Activated CD8-positive, alpha-beta T cell treated with anti-CD3 and anti-CD28 coated beads, Interleukin-2, amount 10 ng/mL, durations not matched to agents 7 days and 5 days (primary cell): ENCODE results near the gene FCAR. TPM values are rescaled to one million over a fixed set of nuclear protein-coding genes. Genes with fewer than 3 reads are reported as not detected.
"Not testable (repeated sequence)": the region's sequence is repeated elsewhere in the genome, so short reads cannot be mapped to it uniquely, and the experiment has no call there.

Experiments
- ATAC-seq: fragments of 150-1000 bp; cut with Tn5 transposase; one replicate; pipeline ENCODE4 v1.10.0; 2021; ENCODE audit warnings: moderate library complexity
- CTCF ChIA-PET: fragments of 350-600 bp; sonication (Branson Sonifier 250); formaldehyde crosslinking; loops from one replicate; lab custom pipeline; 2021; ENCODE audit warnings: antibody characterized with exemption; lab: Charles Lee
- POLR2A ChIA-PET: fragments of 350-600 bp; sonication (Branson Sonifier 250); formaldehyde crosslinking; loops from one replicate; lab custom pipeline; 2021; ENCODE audit warnings: antibody characterized with exemption; lab: Charles Lee
- DNase-seq: peaks from one replicate; pipeline ENCODE4 v3.0.0-alpha.2; 2020
- H3K27ac Mint-ChIP-seq: one replicate; pipeline ENCODE4 v1.8.0; 2021; ENCODE audit warnings: mild to moderate bottlenecking, mixed read lengths
- H3K27me3 Mint-ChIP-seq: one replicate; pipeline ENCODE4 v1.8.0; 2021; ENCODE audit warnings: low read depth, mixed read lengths
- H3K36me3 Mint-ChIP-seq: one replicate; pipeline ENCODE4 v1.8.0; 2021; ENCODE audit warnings: low read depth, mixed read lengths
- H3K4me1 Mint-ChIP-seq: one replicate; pipeline ENCODE4 v1.8.0; 2021; ENCODE audit warnings: low read depth, mixed read lengths
- H3K4me3 Mint-ChIP-seq: one replicate; pipeline ENCODE4 v1.8.0; 2021; ENCODE audit warnings: mild to moderate bottlenecking, mixed read lengths
- H3K9me3 Mint-ChIP-seq: one replicate; pipeline ENCODE4 v1.8.0; 2022; ENCODE audit warnings: mixed read lengths; ENCODE audit not compliant: insufficient read depth
- total RNA-seq, 2 experiments: library from RNA; stranded (reverse); gene quantifications; one replicate each; pipeline ENCODE4 v1.2.3, GENCODE V29; 2021

The FCAR gene
- total RNA-seq, 2 experiments from 2014 or later, result not detected

- DNase-seq, CTCF ChIA-PET, H3K27me3 Mint-ChIP-seq, H3K4me1 Mint-ChIP-seq, H3K27ac Mint-ChIP-seq, H3K9me3 Mint-ChIP-seq, POLR2A ChIA-PET, H3K4me3 Mint-ChIP-seq, H3K36me3 Mint-ChIP-seq, ATAC-seq: not testable (repeated sequence)
Measured at GRCh38 chr19:54898685-54899084, 24.6 kb downstream of the FCAR start.

GRCh38 chr19:54899646-54900045, 25.6 kb downstream of the FCAR start:
- ATAC-seq, H3K36me3 Mint-ChIP-seq, H3K9me3 Mint-ChIP-seq, POLR2A ChIA-PET, CTCF ChIA-PET, H3K4me1 Mint-ChIP-seq, H3K27ac Mint-ChIP-seq, H3K27me3 Mint-ChIP-seq, DNase-seq, H3K4me3 Mint-ChIP-seq: not testable (repeated sequence)

- DNase-seq, POLR2A ChIA-PET, H3K27ac Mint-ChIP-seq, CTCF ChIA-PET, H3K36me3 Mint-ChIP-seq, H3K4me3 Mint-ChIP-seq, H3K4me1 Mint-ChIP-seq, H3K9me3 Mint-ChIP-seq, ATAC-seq: not testable (repeated sequence)
- peaks cover 13% of the 10 kb centered on the region for H3K27me3 Mint-ChIP-seq
Measured at GRCh38 chr19:54901153-54901552, 27.1 kb downstream of the FCAR start.

GRCh38 chr19:54902061-54902460, 28.0 kb downstream of the FCAR start:
- Mint-ChIP-seq H3K4me3 (no peak overlapping the region), H3K27me3 (peaks cover 11% of the 10 kb centered on the region), H3K27ac (no peak overlapping the region), H3K9me3 (no peaks in the 10 kb centered on the region), H3K36me3 (no peaks in the 10 kb centered on the region), H3K4me1 (peaks cover 6% of the 10 kb centered on the region)
- POLR2A ChIA-PET, result no interaction called here
- ATAC-seq (no peak), DNase-seq (no peak)
- CTCF ChIA-PET, result no interaction called here

- no peak for ATAC-seq
- ChIA-PET POLR2A (no interaction called here), CTCF (no interaction called here)
- peaks cover 11% of the 10 kb centered on the region for H3K27me3 Mint-ChIP-seq
- DNase-seq, result no peak
- H3K4me1 Mint-ChIP-seq, result peaks cover 6% of the 10 kb centered on the region
- no peak overlapping the region for H3K4me3 Mint-ChIP-seq
- H3K36me3 Mint-ChIP-seq, result no peaks in the 10 kb centered on the region
- H3K9me3 Mint-ChIP-seq, result no peaks in the 10 kb centered on the region
- no peak overlapping the region for H3K27ac Mint-ChIP-seq
Measured at GRCh38 chr19:54903303-54903702, 29.3 kb downstream of the FCAR start.

- CTCF ChIA-PET, H3K4me3 Mint-ChIP-seq, ATAC-seq, H3K27ac Mint-ChIP-seq, H3K36me3 Mint-ChIP-seq, H3K4me1 Mint-ChIP-seq, H3K9me3 Mint-ChIP-seq, DNase-seq, POLR2A ChIA-PET: not testable (repeated sequence)
- peaks cover 11% of the 10 kb centered on the region for H3K27me3 Mint-ChIP-seq
Measured at GRCh38 chr19:54904261-54904660, 30.2 kb downstream of the FCAR start.

- ChIA-PET POLR2A (no interaction called here), CTCF (no interaction called here)
- Mint-ChIP-seq H3K4me1 (peaks cover 6% of the 10 kb centered on the region), H3K36me3 (no peaks in the 10 kb centered on the region), H3K27ac (no peak overlapping the region), H3K4me3 (no peak overlapping the region), H3K9me3 (no peaks in the 10 kb centered on the region), H3K27me3 (peaks cover 11% of the 10 kb centered on the region)
- DNase-seq, result no peak
- no peak for ATAC-seq
Measured at GRCh38 chr19:54905421-54905802, 31.4 kb downstream of the FCAR start.

GRCh38 chr19:54905803-54906511, 31.9 kb downstream of the FCAR start, which contains the start of gene NCR1:
Gene NCR1, plus strand, starts transcription at chr19:54906148. Its CDS starts 40 bp downstream, at chr19:54906188.
- no peak within 1 kb of the TSS for H3K4me3 Mint-ChIP-seq

GRCh38 chr19:54906819-54907218, 32.8 kb downstream of the FCAR start:
- ChIA-PET POLR2A (no interaction called here), CTCF (no interaction called here)
- Mint-ChIP-seq H3K4me1 (peaks cover 6% of the 10 kb centered on the region), H3K9me3 (no peaks in the 10 kb centered on the region), H3K36me3 (no peaks in the 10 kb centered on the region), H3K27me3 (peaks cover 11% of the 10 kb centered on the region), H3K27ac (no peak overlapping the region), H3K4me3 (no peak overlapping the region)
- ATAC-seq (no peak), DNase-seq (no peak)

More at GRCh38 chr19:54905803-54906511, 31.9 kb downstream of the FCAR start, which contains the start of gene NCR1:
- peak; percentile 26 for DNase-seq
- no peaks in the 10 kb centered on the region for H3K9me3 Mint-ChIP-seq
- ChIA-PET CTCF (no interaction called here), POLR2A (no interaction called here)
- H3K27ac Mint-ChIP-seq, result peak within 1 kb of the TSS; percentile 30
- H3K36me3 Mint-ChIP-seq, result no peaks in the 10 kb centered on the region
- peaks cover 11% of the 10 kb centered on the region for H3K27me3 Mint-ChIP-seq
- H3K4me1 Mint-ChIP-seq, result peaks cover 6% of the 10 kb centered on the region
- ATAC-seq, result peak; percentile 33

- POLR2A ChIA-PET, DNase-seq, H3K36me3 Mint-ChIP-seq, H3K9me3 Mint-ChIP-seq, ATAC-seq, H3K27ac Mint-ChIP-seq, H3K4me3 Mint-ChIP-seq, H3K4me1 Mint-ChIP-seq, CTCF ChIA-PET: not testable (repeated sequence)
- peaks cover 11% of the 10 kb centered on the region for H3K27me3 Mint-ChIP-seq
Measured at GRCh38 chr19:54907899-54908298, 33.9 kb downstream of the FCAR start.

GRCh38 chr19:54916822-54917221, 42.8 kb downstream of the FCAR start:
- ATAC-seq (no peak), DNase-seq (no peak)
- POLR2A ChIA-PET, result no interaction called here
- CTCF ChIA-PET, result interaction anchor here (0.9 to 2.0 kb wide), 2 partner anchors 36 to 436 kb away, joined by 3 to 6 read pairs; no protein-coding TSS in a partner anchor
- Mint-ChIP-seq H3K9me3 (no peaks in the 10 kb centered on the region), H3K36me3 (no peaks in the 10 kb centered on the region), H3K27me3 (peaks cover 3% of the 10 kb centered on the region), H3K4me3 (no peak overlapping the region), H3K27ac (peak overlapping the region; percentile 18), H3K4me1 (peaks cover 17% of the 10 kb centered on the region)

GRCh38 chr19:54918499-54918898, 44.5 kb downstream of the FCAR start:
- Mint-ChIP-seq H3K4me3 (no peak overlapping the region), H3K27ac (no peak overlapping the region), H3K4me1 (peaks cover 17% of the 10 kb centered on the region), H3K27me3 (peaks cover 3% of the 10 kb centered on the region), H3K36me3 (no peaks in the 10 kb centered on the region), H3K9me3 (no peaks in the 10 kb centered on the region)
- ChIA-PET CTCF (interaction anchor here (0.6 to 3.6 kb wide), 3 partner anchors 37 to 235 kb away, joined by 3 to 13 read pairs (median 3); no protein-coding TSS in a partner anchor), POLR2A (no interaction called here)
- ATAC-seq, result no peak
- DNase-seq, result no peak
